Ishikawa (cell line): ENCODE results near the gene CLSTN1.

Experiments used
- CEBPB ChIP-seq: IDR thresholded peaks from 2 replicates; pipeline ENCODE4 v1.6.1; 2012
- CREB1 ChIP-seq: IDR thresholded peaks from 2 replicates; pipeline ENCODE4 v1.6.1; 2012; ENCODE audit warnings: low read depth
- EGR1 ChIP-seq: IDR thresholded peaks from 2 replicates; pipeline ENCODE4 v1.6.1; 2012
- EP300 ChIP-seq: IDR thresholded peaks from 2 replicates; pipeline ENCODE4 v1.6.1; 2012; ENCODE audit warnings: borderline replicate concordance
- FOXM1 ChIP-seq: IDR thresholded peaks from 2 replicates; pipeline ENCODE4 v1.6.1; 2012; ENCODE audit warnings: low read depth, borderline replicate concordance
- MAX ChIP-seq: IDR thresholded peaks from 2 replicates; pipeline ENCODE4 v1.6.1; 2012
- NFIC ChIP-seq: IDR thresholded peaks from 2 replicates; pipeline ENCODE4 v1.6.1; 2012
- RAD21 ChIP-seq: IDR thresholded peaks from 2 replicates; pipeline ENCODE4 v1.6.1; 2012; ENCODE audit warnings: low read depth
- REST ChIP-seq: IDR thresholded peaks from 2 replicates; pipeline ENCODE4 v1.6.1; 2012; ENCODE audit warnings: low read depth, mild to moderate bottlenecking
- TAF1 ChIP-seq: IDR thresholded peaks from 2 replicates; pipeline ENCODE4 v1.6.1; 2012; ENCODE audit warnings: low read depth, mild to moderate bottlenecking
- TCF12 ChIP-seq: IDR thresholded peaks from 2 replicates; pipeline ENCODE4 v1.6.1; 2012; ENCODE audit warnings: low read depth
- TEAD4 ChIP-seq: IDR thresholded peaks from 2 replicates; pipeline ENCODE4 v1.6.1; 2012
- USF1 ChIP-seq: IDR thresholded peaks from 2 replicates; pipeline ENCODE4 v1.6.1; 2012
- YY1 ChIP-seq: IDR thresholded peaks from 2 replicates; pipeline ENCODE4 v1.6.1; 2012; ENCODE audit warnings: low read depth
- ZBTB7A ChIP-seq: IDR thresholded peaks from 2 replicates; pipeline ENCODE4 v1.6.1; 2012; ENCODE audit warnings: low read depth

Gene CLSTN1

GRCh38 chr1:9852004-9852403 lies 28.2 kb upstream of the CLSTN1 start:
- TF ChIP-seq ZBTB7A (no peak), MAX (no peak), USF1 (no peak), TEAD4 (no peak), CEBPB (no peak), FOXM1 (no peak), EGR1 (no peak), TCF12 (no peak), TAF1 (no peak)

- no peak for TF ChIP-seq ZBTB7A
- no peak for TF ChIP-seq CREB1
- TF ChIP-seq NFIC: no peak
- no peak for TF ChIP-seq TEAD4
- no peak for TF ChIP-seq YY1
- no peak for TF ChIP-seq RAD21
- no peak for TF ChIP-seq EP300
- TF ChIP-seq TCF12: no peak
- no peak for TF ChIP-seq CEBPB
- no peak for TF ChIP-seq TAF1
- no peak for TF ChIP-seq USF1
- TF ChIP-seq FOXM1: no peak
- no peak for TF ChIP-seq REST
- TF ChIP-seq MAX: no peak
- TF ChIP-seq EGR1: no peak
Measured at GRCh38 chr1:9850442-9851162, 26.8 kb upstream of the CLSTN1 start.

- TF ChIP-seq NFIC (peak; percentile 63), CREB1 (no peak)
Measured at GRCh38 chr1:9849691-9850441, 26.1 kb upstream of the CLSTN1 start.

- no peak for TF ChIP-seq RAD21
- TF ChIP-seq TEAD4: no peak
- no peak for TF ChIP-seq CEBPB
- TF ChIP-seq EGR1: no peak
- TF ChIP-seq ZBTB7A: no peak
- TF ChIP-seq CREB1: no peak
- TF ChIP-seq YY1: no peak
- TF ChIP-seq NFIC: no peak
- no peak for TF ChIP-seq USF1
- TF ChIP-seq REST: no peak
- TF ChIP-seq TCF12: no peak
- no peak for TF ChIP-seq EP300
- no peak for TF ChIP-seq TAF1
- no peak for TF ChIP-seq MAX
- TF ChIP-seq FOXM1: no peak
Measured at GRCh38 chr1:9848022-9848421, 24.3 kb upstream of the CLSTN1 start.

GRCh38 chr1:9847269-9847668 lies 23.5 kb upstream of the CLSTN1 start:
- TF ChIP-seq YY1 (no peak), MAX (no peak), CREB1 (no peak), NFIC (no peak), TCF12 (no peak)
